Colon (tissue), 2 donors: ENCODE data around the gene RAD23B.
"Not testable (repeated sequence)": the region's sequence is repeated elsewhere in the genome, so short reads cannot be mapped to it uniquely, and the experiment has no call there.

ENCODE experiments used
- FAIRE-seq: peaks from 2 replicates; lab custom pipeline; 2012; peaks lifted over from hg19 to GRCh38; lab: Jason Lieb, UNC
- donor health status: control.
- donor health status: control.

Gene RAD23B

DNA sequence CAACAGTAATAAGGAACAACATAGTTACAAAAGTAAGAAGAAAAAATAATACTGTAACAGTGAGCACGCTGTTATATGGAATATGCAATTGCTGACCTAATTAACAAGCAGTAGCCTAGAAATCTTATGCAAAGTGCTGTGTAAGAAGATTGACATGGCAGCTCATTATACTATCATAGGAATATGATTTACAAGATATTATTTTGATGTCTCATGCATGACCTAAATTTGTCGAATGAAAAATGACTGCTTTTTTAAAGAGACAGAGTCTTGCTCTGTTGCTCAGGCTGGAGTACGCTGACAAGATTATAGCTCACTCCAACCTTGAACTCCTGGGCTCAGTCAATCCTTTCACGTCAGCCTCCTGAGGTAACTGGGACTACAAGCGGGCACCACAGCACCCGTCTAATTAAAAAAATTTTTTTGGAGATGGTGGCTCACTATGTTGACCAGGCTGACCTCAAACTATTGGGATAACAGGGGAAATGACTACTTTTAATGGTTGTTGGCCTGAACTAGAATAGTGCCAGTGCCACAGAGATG, 10.5 kb downstream of the RAD23B start:
- FAIRE-seq: no peak

GRCh38 chr9:107294756-107295155, 11.7 kb downstream of the RAD23B start:
- FAIRE-seq: no peak

DNA sequence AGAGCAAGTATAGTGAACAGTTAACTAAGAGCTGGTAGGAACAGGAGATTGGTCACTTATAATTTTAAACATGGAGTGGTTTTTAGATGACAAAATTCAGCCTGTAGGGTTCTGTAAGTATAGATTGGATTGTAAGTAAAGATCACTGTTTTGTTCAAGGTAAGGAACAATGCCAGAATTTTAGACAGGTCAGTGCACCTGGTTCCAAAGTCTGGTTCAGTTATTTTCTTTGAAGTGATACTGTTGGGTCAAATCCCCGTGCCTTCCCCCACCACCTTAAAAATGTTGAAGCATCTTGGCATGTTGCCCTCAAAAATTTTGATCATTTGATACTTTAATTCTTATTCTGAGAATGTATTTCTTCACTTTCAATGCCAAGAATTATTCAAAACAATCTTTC, 12.9 kb downstream of the RAD23B start:
- FAIRE-seq: no peak

DNA sequence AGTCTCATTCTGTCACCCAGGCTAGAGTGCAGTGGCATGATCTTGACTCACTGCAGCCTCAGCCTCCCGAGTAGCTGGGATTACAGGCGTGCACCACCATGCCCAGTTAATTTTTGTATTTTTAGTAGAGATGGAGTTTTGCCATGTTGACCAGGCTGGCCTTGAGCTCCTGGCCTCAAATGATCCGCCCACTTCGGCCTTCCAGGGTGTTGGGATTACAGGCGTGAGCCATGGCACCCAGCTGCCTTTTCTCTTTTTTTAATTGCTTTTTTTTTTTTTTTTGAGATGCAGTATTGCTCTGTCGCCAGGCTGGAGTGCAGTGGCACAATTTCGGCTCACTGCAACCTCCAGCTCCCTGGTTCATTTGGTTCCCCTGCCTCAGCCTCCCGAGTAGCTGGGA, 13.5 kb downstream of the RAD23B start:
- FAIRE-seq: not testable (repeated sequence)

- no peak for FAIRE-seq
These were observed 16.4 kb downstream of the RAD23B start for GRCh38 chr9:107299437-107299836.

DNA sequence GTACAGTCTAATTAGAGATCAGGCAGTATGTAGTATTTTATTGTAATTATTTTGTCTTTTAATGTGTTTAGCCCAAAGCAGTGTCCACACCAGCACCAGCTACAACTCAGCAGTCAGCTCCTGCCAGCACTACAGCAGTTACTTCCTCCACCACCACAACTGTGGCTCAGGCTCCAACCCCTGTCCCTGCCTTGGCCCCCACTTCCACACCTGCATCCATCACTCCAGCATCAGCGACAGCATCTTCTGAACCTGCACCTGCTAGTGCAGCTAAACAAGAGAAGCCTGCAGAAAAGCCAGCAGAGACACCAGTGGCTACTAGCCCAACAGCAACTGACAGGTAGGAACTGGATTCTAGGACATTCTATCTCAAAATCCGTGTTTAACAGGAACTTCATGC, 23.2 kb downstream of the RAD23B start:
- FAIRE-seq: no peak

DNA sequence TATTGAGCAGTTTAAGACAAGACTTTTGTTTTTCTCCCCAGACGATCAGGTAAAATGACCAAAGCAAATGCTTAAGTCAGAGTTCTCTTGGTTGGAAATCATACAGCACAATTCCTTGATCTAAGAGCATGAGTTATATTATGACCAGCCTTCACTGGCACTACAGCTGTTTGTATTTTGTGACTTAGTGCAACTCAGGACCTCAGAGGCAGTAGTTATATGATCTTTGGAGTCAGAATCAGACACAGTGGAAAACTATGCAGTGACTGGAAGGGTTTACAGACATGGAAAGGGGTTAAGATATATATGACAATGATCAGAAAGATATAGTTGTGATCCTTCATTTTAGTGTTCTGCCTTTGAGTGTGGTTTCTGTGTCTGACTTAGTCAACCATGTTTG, 24.3 kb downstream of the RAD23B start:
- no peak for FAIRE-seq

DNA sequence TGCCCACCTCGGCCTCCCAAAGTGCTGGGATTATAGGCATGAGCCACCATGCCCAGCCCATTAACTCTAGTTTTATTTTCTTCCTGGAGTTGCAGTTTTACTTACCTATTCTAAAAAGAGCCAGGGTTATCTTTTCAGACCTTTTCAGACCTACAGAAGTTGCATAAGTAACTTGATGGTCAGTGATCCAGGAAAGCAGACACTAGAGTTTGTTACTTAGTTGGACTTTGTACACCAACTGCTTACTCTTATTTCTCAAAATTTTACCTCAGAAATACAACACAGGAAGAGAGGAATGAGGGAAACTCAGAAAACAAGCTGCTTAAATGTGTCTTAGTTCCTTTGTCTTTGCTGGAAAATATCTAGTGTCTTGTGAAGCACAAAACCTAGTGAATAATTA, 25.4 kb downstream of the RAD23B start:
- no peak for FAIRE-seq

DNA sequence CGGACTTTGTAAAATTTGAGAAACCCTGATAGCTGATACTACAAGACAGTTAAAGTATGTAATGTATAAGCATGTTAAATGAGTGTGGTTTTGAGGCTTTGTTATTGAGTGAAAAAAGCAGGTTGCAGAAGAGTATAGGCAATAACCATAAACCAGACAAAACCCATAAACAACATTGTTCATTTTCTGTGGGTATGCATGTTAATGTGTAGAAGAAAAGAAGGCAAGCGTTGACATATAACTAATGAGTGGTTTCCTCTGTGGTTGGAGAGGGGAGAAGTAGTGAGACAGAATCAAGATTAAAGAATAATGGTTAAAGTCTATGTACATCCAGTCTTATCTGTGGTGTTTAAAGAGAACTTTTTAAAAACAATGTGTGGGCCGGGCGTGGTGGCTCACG, 26.2 kb downstream of the RAD23B start:
- FAIRE-seq: no peak

DNA sequence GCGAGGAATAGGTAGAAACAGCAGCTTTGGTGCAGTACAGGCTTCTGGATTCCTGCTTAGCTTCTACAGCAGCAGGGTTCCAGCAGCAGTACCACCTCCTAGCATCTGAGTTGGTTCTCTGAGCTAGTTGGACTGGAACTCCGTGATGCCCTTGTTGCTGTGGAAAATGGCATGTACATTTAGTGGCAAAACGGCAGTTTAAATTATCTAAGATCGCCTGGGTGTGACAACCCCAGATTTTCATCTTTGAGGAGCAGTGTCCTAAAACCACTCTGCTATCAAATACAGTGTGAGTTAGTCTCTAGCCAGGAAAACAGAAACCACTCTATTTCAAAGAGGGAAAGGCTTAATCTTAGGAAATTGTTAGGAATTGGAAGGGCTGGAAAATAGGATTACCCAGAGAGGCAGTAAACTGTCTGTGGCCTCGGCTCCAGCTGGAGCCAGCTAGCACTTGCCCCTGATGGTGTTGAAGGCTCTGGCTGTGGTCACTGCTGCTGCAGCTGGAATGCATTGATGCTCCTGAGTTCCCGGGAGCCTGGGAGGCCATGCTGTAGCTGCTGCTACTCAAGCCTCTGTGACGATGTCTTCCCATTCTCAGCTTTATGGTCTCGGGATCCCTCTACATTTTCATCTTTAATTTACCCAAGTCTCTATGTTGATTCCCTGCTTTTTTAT, 29.4 kb downstream of the RAD23B start:
- no peak for FAIRE-seq

- no peak for FAIRE-seq
These were observed 30.5 kb downstream of the RAD23B start for GRCh38 chr9:107313555-107314096.

DNA sequence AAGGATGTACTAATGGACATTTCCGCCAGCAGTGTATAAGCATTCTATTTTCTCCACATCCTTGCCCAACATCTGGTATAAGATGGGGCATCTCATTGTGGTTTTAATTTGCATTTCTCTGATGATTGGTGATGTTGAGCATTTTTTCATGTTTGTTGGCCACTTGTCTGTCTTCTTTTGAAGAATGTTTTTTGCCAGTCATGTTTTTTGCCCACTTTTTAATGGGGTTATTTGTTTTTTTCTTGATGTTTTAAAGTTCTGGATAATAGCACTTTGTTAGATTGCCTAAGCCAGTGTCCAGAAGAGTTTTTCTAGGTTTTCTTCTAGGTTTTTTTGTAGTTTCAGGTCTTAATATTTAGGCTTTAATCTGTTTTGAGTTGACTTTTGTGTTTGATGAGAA, 31.7 kb downstream of the RAD23B start:
- no peak for FAIRE-seq

- no peak for FAIRE-seq
These were observed 33.9 kb downstream of the RAD23B start for GRCh38 chr9:107316795-107317661.

DNA sequence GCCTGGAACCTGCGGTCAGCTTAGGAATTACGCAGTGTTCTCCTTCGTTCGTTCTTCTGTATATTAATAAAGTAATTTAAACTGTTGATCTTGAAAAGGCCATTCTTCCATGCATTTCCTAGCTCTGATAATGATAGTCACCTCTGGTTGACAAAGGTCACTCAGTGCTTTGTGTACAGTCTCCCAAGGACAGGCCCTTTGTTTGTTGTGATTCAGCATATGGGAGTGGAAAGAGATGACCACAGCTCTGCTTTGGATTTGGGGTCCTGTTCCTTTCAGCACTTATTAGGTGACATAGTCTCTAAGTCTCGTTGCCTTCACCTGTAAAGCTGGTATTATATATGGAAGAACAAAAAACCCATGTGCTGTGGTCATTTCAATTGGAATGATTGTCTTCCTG, 39.6 kb downstream of the RAD23B start:
- FAIRE-seq: no peak

DNA sequence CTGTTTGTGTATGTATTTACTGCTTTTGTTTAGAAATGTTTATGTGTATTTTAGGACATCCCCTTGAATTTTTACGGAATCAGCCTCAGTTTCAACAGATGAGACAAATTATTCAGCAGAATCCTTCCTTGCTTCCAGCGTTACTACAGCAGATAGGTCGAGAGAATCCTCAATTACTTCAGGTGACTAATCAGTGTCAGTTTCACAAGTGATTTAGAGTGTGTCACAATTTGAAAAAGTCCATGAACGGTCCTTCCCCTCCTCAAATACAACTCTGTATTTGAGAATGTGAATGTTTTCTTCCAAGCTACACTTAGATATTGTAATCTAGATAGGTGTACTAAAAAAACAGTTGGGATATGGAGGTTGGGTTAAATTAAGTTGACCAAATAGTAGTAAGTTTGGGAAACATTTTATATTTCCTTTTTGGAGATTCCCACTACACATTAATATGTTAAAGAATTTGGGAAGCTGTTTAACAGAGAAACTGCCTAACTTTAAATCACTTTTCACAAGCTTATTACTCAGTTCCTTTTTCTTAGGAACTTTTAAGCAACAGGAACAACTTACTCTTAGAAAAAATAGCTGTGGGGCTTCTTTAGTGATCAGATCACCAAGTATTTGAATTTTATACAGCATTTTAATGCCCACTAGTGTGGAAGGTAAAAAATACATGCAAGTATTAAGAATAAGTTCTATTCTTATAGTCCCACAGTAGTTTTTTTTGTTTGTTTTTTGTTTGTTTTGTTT, 40.9 kb downstream of the RAD23B start:
- FAIRE-seq: no peak

- no peak for FAIRE-seq
These were observed 42.8 kb downstream of the RAD23B start for GRCh38 chr9:107325842-107326241.

DNA sequence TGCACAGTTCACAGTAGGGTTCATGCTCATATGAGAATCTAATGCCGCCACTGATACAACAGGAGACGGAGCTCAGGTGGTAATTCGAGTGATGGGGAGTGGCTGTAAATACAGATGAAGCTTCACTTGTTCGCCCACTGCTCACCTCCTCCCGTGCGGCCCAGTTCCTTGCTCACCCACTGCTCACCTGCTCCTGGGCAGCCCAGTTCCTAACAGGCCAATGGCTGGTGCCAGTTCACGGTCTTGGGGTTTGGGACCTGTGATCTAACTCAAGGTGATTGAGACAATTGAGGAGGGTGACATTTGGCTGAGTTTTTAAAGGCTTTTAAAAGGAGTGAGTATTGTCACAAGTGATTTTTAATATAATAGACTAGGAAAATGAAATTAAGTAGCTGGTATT, 45.4 kb downstream of the RAD23B start:
- no peak for FAIRE-seq

DNA sequence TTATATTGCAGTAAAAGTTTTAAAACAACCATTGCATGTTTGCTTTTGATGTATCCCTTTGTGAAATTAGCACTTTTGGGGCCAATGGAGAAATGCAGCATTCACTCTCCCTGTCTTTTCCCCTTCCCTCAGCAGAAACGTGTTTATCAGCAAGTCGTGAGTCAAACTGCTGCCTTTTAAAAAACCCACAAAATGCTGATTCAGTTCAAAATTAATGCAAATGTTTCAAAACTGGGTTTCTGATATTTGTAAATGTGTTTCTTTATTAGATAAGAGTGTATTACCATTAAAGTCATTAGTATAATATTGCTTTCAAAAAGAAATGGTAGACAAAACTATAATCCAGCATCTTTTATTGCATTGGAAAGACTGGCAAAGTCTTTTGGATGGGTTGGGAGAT, 47.3 kb downstream of the RAD23B start:
- no peak for FAIRE-seq

GRCh38 chr9:107332883-107333282, 49.8 kb downstream of the RAD23B start:
- no peak for FAIRE-seq

DNA sequence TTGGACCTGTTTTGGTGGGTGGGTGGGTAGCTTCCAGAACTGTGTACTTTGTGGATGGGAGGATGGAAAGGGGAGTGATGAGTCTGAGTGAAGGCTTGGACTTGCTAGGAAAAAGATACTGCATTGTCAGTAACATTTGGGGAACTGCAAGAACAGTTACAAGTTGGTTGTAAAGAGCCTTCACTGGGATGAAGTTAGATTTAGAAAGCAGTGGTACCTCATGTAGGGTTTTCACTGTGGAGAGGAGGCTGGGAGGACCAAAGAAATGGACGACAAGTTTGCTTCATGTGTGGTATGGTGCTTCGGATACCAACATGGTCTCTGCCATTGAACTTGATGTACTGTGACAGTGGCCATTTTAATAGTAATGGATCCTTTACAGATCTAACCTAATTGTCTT, 50.3 kb downstream of the RAD23B start:
- FAIRE-seq: no peak

GRCh38 chr9:107334103-107334776, 51.2 kb downstream of the RAD23B start:
- FAIRE-seq: no peak

GRCh38 chr9:107335331-107335730, 52.3 kb downstream of the RAD23B start:
- no peak for FAIRE-seq
